WTC11 (cell line): ENCODE data around the gene RNF121. TPM values are rescaled to one million over a fixed set of nuclear protein-coding genes. Genes with fewer than 3 reads are reported as not detected.

ENCODE experiments used
- ATAC-seq: fragments of 200-7000 bp; cut with Tn5 transposase; 2 replicates; pipeline ENCODE4 v1.10.0; 2021; ENCODE audit warnings: mild to moderate bottlenecking, moderate library complexity
- CTCF ChIA-PET: fragments of 300-600 bp; sonication (Branson Sonifier 250); formaldehyde crosslinking; loops from one replicate; lab custom pipeline; 2021; ENCODE audit warnings: antibody characterized with exemption; lab: Charles Lee
- POLR2A ChIA-PET: fragments of 350-600 bp; sonication (Branson Sonifier 250); formaldehyde crosslinking; loops from one replicate; lab custom pipeline; 2021; ENCODE audit warnings: antibody characterized with exemption; lab: Charles Lee
- DNase-seq: peaks from one replicate; pipeline ENCODE4 v3.0.0; 2021; ENCODE audit warnings: low spot score
- H3K27ac Mint-ChIP-seq: 2 replicates; pipeline ENCODE4 v1.8.0; 2021; ENCODE audit warnings: mixed read lengths
- H3K27me3 Mint-ChIP-seq: 2 replicates; pipeline ENCODE4 v1.8.0; 2021; ENCODE audit warnings: low read depth, mild to moderate bottlenecking, moderate library complexity, mixed read lengths
- H3K36me3 Mint-ChIP-seq: 2 replicates; pipeline ENCODE4 v1.8.0; 2021; ENCODE audit warnings: mixed read lengths
- H3K4me1 Mint-ChIP-seq: 2 replicates; pipeline ENCODE4 v1.8.0; 2022; ENCODE audit warnings: mixed read lengths
- H3K4me3 Mint-ChIP-seq: 2 replicates; pipeline ENCODE4 v1.8.0; 2021; ENCODE audit warnings: mild to moderate bottlenecking, moderate library complexity, mixed read lengths
- H3K9me3 Mint-ChIP-seq: 2 replicates; pipeline ENCODE4 v1.8.0; 2021; ENCODE audit warnings: mixed read lengths
- ATF1 ChIP-seq: sonication (generic); formaldehyde crosslinking; IDR thresholded peaks from 2 replicates; pipeline ENCODE4 v1.8.1; 2023; ENCODE audit warnings: mild to moderate bottlenecking, moderate library complexity, missing genetic modification reagents
- ELF4 ChIP-seq: sonication (generic); formaldehyde crosslinking; IDR thresholded peaks from 2 replicates; pipeline ENCODE4 v1.8.1; 2022; ENCODE audit warnings: low read depth, mild to moderate bottlenecking, moderate library complexity, missing genetic modification reagents
- FOXK1 ChIP-seq: sonication (generic); formaldehyde crosslinking; IDR thresholded peaks from 2 replicates; pipeline ENCODE4 v1.8.0; 2022; ENCODE audit warnings: mild to moderate bottlenecking, moderate library complexity, missing genetic modification reagents
- GRHL2 ChIP-seq: fragments of 250-450 bp; sonication (Bioruptor Pico); IDR thresholded peaks from 2 replicates; pipeline ENCODE4 v1.8.0; 2022; ENCODE audit warnings: mild to moderate bottlenecking, moderate library complexity; ENCODE audit not compliant: insufficient replicate concordance, severe bottlenecking
- GTF2I ChIP-seq: fragments of 250-450 bp; sonication (Bioruptor Pico); conservative IDR thresholded peaks from 2 replicates; pipeline ENCODE4 v1.4.0; 2021; ENCODE audit warnings: mild to moderate bottlenecking
- IRF2 ChIP-seq: sonication (generic); formaldehyde crosslinking; IDR thresholded peaks from 2 replicates; pipeline ENCODE4 v1.8.0; 2022; ENCODE audit warnings: low read depth, missing genetic modification reagents, borderline replicate concordance
- MXD4 ChIP-seq: fragments of 250-450 bp; sonication (Bioruptor Pico); IDR thresholded peaks from 2 replicates; pipeline ENCODE4 v1.8.0; 2021; ENCODE audit warnings: mild to moderate bottlenecking, moderate library complexity, borderline replicate concordance
- NFATC4 ChIP-seq: fragments of 250-450 bp; sonication (Bioruptor Pico); IDR thresholded peaks from 2 replicates; pipeline ENCODE4 v1.9.0; 2021; ENCODE audit warnings: mild to moderate bottlenecking
- PRDM15 ChIP-seq: sonication (generic); formaldehyde crosslinking; IDR thresholded peaks from 2 replicates; pipeline ENCODE4 v1.8.0; 2022; ENCODE audit warnings: missing genetic modification reagents
- SOX15 ChIP-seq: fragments of 250-450 bp; sonication (Bioruptor Pico); IDR thresholded peaks from 2 replicates; pipeline ENCODE4 v1.9.0; 2021; ENCODE audit warnings: mild to moderate bottlenecking
- TCF7 ChIP-seq: sonication (generic); formaldehyde crosslinking; IDR thresholded peaks from 2 replicates; pipeline ENCODE4 v1.8.0; 2022; ENCODE audit warnings: mild to moderate bottlenecking, low read depth, missing genetic modification reagents, moderate library complexity
- ZBTB43 ChIP-seq: sonication (generic); formaldehyde crosslinking; IDR thresholded peaks from 2 replicates; pipeline ENCODE4 v1.8.1; 2023; ENCODE audit warnings: mild to moderate bottlenecking, missing genetic modification reagents
- ZNF138 ChIP-seq: sonication (generic); formaldehyde crosslinking; conservative IDR thresholded peaks from 2 replicates; pipeline ENCODE4 v1.8.1; 2022; ENCODE audit warnings: mild to moderate bottlenecking, moderate library complexity, missing genetic modification reagents
- ZNF219 ChIP-seq: sonication (generic); formaldehyde crosslinking; IDR thresholded peaks from 2 replicates; pipeline ENCODE4 v1.8.0; 2023; ENCODE audit warnings: missing genetic modification reagents, mild to moderate bottlenecking, borderline replicate concordance
- ZNF263 ChIP-seq: sonication (generic); formaldehyde crosslinking; IDR thresholded peaks from 2 replicates; pipeline ENCODE4 v1.8.1; 2022; ENCODE audit warnings: low read depth, mild to moderate bottlenecking, moderate library complexity, missing genetic modification reagents
- ZNF317 ChIP-seq: sonication (generic); formaldehyde crosslinking; IDR thresholded peaks from 2 replicates; pipeline ENCODE4 v1.8.1; 2023; ENCODE audit warnings: low read depth, mild to moderate bottlenecking, moderate library complexity, missing genetic modification reagents, borderline replicate concordance
- ZNF512 ChIP-seq: sonication (generic); formaldehyde crosslinking; IDR thresholded peaks from 2 replicates; pipeline ENCODE4 v1.8.1; 2022; ENCODE audit warnings: missing genetic modification reagents, borderline replicate concordance
- ZNF671 ChIP-seq: fragments of 250-450 bp; sonication (Bioruptor Pico); IDR thresholded peaks from 2 replicates; pipeline ENCODE4 v1.8.0; 2021; ENCODE audit warnings: mild to moderate bottlenecking
- total RNA-seq: library from RNA; stranded (reverse); gene quantifications from 3 replicates; pipeline ENCODE4 v1.2.3, GENCODE V29; 2021

Gene RNF121
- total RNA-seq, 1 experiment from 2014 or later, result 40.2 TPM

DNA sequence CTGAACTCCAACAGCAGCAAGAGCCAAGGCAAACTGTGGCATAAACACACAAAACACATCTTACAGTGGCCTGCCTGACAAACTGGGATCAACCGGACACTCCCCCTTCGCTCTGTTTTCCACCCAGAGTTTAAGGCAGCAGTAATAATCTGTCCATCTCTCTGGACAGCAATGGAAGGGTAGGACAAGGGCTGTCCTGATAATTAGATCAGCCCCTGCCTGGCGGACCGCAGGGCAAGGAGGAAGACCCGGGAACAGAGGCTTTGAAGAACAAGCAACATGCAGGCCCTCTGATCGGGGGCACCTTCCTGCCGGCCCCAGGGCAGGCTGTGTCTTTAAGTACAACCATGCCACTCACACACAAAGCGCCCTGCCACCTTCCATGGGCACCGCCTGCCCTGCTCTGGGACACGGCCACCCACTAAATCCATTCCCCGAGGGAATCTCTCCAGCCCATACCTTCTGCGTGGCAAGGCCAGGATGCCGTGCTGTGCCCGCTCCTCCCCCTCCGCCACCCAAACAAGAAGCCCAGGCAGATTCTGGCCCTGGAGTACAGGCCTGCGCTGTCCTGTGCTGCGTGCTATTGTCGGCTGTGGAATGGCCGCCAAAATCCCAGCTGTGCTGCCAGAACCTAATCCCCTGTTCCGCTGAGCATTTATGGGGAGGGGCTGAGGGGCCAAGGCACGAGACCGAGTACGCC is 112.7 kb downstream of the RNF121 start (continued):
- no peak for TF ChIP-seq ZNF671
- TF ChIP-seq ZNF512 (CRISPR knock-in tag), result no peak
- no peak for TF ChIP-seq NFATC4
- no peak for TF ChIP-seq MXD4 (CRISPR knock-in tag)
- TF ChIP-seq IRF2 (CRISPR knock-in tag), result no peak
- peak; percentile 96 for TF ChIP-seq PRDM15 (CRISPR knock-in tag)
- TF ChIP-seq ZBTB43, result no peak
- TF ChIP-seq GTF2I (CRISPR knock-in tag), result no peak
- 0 out of 2 replicates have a peak, but pooled peaks have one; percentile 22 for TF ChIP-seq ATF1 (CRISPR knock-in tag)
- no peak for TF ChIP-seq TCF7
- TF ChIP-seq ZNF317 (CRISPR knock-in tag), result no peak
- no peak for TF ChIP-seq FOXK1 (CRISPR knock-in tag)
- no peak for TF ChIP-seq ZNF219

- Mint-ChIP-seq H3K9me3 (no peaks in the 10 kb centered on the region), H3K27me3 (no peaks in the 10 kb centered on the region; the same call in 1 of the 2 replicates), H3K4me3 (no peak overlapping the region), H3K36me3 (no peaks in the 10 kb centered on the region), H3K27ac (no peak overlapping the region), H3K4me1 (peaks cover 31% of the 10 kb centered on the region)
- no peak for TF ChIP-seq ELF4
- TF ChIP-seq ZNF138 (CRISPR knock-in tag), result no peak
- no peak for TF ChIP-seq GRHL2 (CRISPR knock-in tag)
- TF ChIP-seq SOX15 (CRISPR knock-in tag), result no peak
- TF ChIP-seq ZNF219, result no peak
- TF ChIP-seq ZNF263 (CRISPR knock-in tag), result no peak
- CTCF ChIA-PET, result interaction anchor here (1.8 kb wide), 1 partner anchor 17 kb away, joined by 6 read pairs; no protein-coding TSS in a partner anchor
- POLR2A ChIA-PET, result no interaction called here
- ATAC-seq, result no peak
- DNase-seq, result no peak
Measured at GRCh38 chr11:72042064-72042745, 113.4 kb downstream of the RNF121 start.
